ENCODE measurements around the gene TRIM14.

Gene TRIM14

GRCh38 chr9:98056269-98057137 lies 62.5 kb downstream of the TRIM14 start, which contains the start of gene NANS:
NANS (plus strand) TSS chr9:98056732; CDS start chr9:98056809, 77 bp downstream.
- H3K4me1 ChIP-seq (ENCODE audit: low read depth, poor library complexity, severe bottlenecking) = peaks cover 20% of the 10 kb centered on the region
- peak within 1 kb of the TSS; percentile 78 for H2AFZ ChIP-seq (ENCODE audit: low read depth)
- TF ChIP-seq, protein P1, sequence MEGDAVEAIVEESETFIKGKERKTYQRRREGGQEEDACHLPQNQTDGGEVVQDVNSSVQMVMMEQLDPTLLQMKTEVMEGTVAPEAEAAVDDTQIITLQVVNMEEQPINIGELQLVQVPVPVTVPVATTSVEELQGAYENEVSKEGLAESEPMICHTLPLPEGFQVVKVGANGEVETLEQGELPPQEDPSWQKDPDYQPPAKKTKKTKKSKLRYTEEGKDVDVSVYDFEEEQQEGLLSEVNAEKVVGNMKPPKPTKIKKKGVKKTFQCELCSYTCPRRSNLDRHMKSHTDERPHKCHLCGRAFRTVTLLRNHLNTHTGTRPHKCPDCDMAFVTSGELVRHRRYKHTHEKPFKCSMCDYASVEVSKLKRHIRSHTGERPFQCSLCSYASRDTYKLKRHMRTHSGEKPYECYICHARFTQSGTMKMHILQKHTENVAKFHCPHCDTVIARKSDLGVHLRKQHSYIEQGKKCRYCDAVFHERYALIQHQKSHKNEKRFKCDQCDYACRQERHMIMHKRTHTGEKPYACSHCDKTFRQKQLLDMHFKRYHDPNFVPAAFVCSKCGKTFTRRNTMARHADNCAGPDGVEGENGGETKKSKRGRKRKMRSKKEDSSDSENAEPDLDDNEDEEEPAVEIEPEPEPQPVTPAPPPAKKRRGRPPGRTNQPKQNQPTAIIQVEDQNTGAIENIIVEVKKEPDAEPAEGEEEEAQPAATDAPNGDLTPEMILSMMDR (conservative IDR thresholded peaks at IDR 0.05; ENCODE audit: low read depth, low read length) = no peak

DNA sequence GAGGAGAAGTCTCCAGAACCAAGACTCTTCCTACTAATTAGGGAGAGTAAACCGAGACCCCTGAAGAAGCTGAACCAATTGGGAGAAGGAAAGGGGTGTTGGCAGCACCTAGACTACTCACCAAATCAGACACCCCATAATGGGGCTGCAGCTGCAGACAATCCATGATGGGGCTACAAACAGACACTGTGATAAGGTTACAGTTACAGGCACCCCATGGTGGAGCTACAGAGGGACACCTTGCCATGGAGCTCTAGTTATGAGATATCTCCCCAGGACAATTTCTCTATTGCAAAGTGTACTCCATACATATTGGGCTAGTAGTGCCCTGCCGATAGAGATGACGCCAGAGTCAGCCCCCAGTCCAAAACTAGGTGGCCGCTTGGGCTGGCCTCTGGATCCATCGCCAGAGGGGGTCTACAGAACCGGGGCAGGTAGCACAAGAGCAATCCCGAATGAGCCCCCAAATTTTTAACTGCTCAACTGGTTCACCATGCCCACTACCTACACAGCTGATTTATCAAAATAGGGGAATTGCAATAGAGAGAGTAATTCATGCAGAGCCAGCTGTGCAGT lies 64.6 kb downstream of the TRIM14 start:
- H3K36me3 ChIP-seq (ENCODE audit: insufficient read depth) = no peaks in the 10 kb centered on the region
- H3K4me1 ChIP-seq (ENCODE audit: low read depth, poor library complexity, severe bottlenecking) = peaks cover 20% of the 10 kb centered on the region
- H3K9ac ChIP-seq = no peak overlapping the region
- TF ChIP-seq, protein P1 (conservative IDR thresholded peaks at IDR 0.05; ENCODE audit: low read depth, low read length) = no peak
- H3K4me2 ChIP-seq = no peak overlapping the region
- no peak overlapping the region for H2AFZ ChIP-seq (ENCODE audit: low read depth)
- no peaks in the 10 kb centered on the region for H4K20me1 ChIP-seq (ENCODE audit: insufficient read depth)
- H3K27me3 ChIP-seq (ENCODE audit: insufficient read depth, low read depth) = no peaks in the 10 kb centered on the region
- H3K27ac ChIP-seq = no peak overlapping the region
- peaks cover 26% of the 10 kb centered on the region; the same call in 1 of the 2 replicates for H3K79me2 ChIP-seq (ENCODE audit: insufficient read depth, low read depth)
- no peak overlapping the region for H3K4me3 ChIP-seq (IDR thresholded peaks at IDR 0.05; ENCODE audit: insufficient read depth, low read depth, low read length)

More at GRCh38 chr9:98056269-98057137, 62.5 kb downstream of the TRIM14 start, which contains the start of gene NANS:
- no peaks in the 10 kb centered on the region for H3K27me3 ChIP-seq (ENCODE audit: insufficient read depth, low read depth)
- peak within 1 kb of the TSS; percentile 92 for H3K4me2 ChIP-seq
- H3K9ac ChIP-seq = peak within 1 kb of the TSS; percentile 86
- H4K20me1 ChIP-seq (ENCODE audit: insufficient read depth) = no peaks in the 10 kb centered on the region
- no peaks in the 10 kb centered on the region for H3K36me3 ChIP-seq (ENCODE audit: insufficient read depth)
- H3K4me3 ChIP-seq (IDR thresholded peaks at IDR 0.05; ENCODE audit: insufficient read depth, low read depth, low read length) = peak within 1 kb of the TSS; percentile 52
- peak within 1 kb of the TSS; percentile 79 for H3K27ac ChIP-seq
- peaks cover 31% of the 10 kb centered on the region; the same call in 1 of the 2 replicates for H3K79me2 ChIP-seq (ENCODE audit: insufficient read depth, low read depth)

DNA sequence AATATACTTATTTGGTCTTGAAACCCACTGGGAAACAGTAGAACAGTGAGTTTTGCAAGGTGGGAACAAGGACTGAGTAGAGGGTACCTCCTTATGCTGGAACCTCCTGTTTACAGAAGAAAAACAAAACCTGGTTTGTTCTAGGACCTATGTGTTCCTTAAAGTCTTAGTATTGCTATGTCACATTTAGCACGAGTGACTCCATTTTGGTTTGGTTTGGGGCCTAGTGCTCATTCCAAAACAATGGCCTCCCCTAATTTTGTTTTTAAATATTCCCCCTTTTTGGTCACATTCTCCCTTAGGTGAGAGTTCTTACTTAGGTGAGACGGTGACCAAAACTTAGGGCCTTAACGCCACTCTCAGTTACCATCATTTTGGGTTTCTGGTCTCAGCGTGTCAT lies 68.7 kb downstream of the TRIM14 start:
- H3K4me3 ChIP-seq (IDR thresholded peaks at IDR 0.05; ENCODE audit: insufficient read depth, low read depth, low read length) = no peak overlapping the region
- no peaks in the 10 kb centered on the region for H3K4me1 ChIP-seq (ENCODE audit: low read depth, poor library complexity, severe bottlenecking)
- no peak overlapping the region for H3K9ac ChIP-seq
- TF ChIP-seq, protein P1 (conservative IDR thresholded peaks at IDR 0.05; ENCODE audit: low read depth, low read length) = no peak
- H3K27ac ChIP-seq = no peak overlapping the region
- no peaks in the 10 kb centered on the region for H4K20me1 ChIP-seq (ENCODE audit: insufficient read depth)
- no peaks in the 10 kb centered on the region for H3K27me3 ChIP-seq (ENCODE audit: insufficient read depth, low read depth)
- H3K4me2 ChIP-seq = no peak overlapping the region
- no peak overlapping the region for H2AFZ ChIP-seq (ENCODE audit: low read depth)
- no peaks in the 10 kb centered on the region for H3K36me3 ChIP-seq (ENCODE audit: insufficient read depth)
- peaks cover 20% of the 10 kb centered on the region; the same call in 1 of the 2 replicates for H3K79me2 ChIP-seq (ENCODE audit: insufficient read depth, low read depth)

GRCh38 chr9:98049288-98050072 lies 69.5 kb downstream of the TRIM14 start:
- TF ChIP-seq, protein P1 (conservative IDR thresholded peaks at IDR 0.05; ENCODE audit: low read depth, low read length) = no peak
- no peak overlapping the region for H3K4me3 ChIP-seq (IDR thresholded peaks at IDR 0.05; ENCODE audit: insufficient read depth, low read depth, low read length)
- H3K27me3 ChIP-seq (ENCODE audit: insufficient read depth, low read depth) = no peaks in the 10 kb centered on the region
- peaks cover 7% of the 10 kb centered on the region for H3K4me1 ChIP-seq (ENCODE audit: low read depth, poor library complexity, severe bottlenecking)
- H2AFZ ChIP-seq (ENCODE audit: low read depth) = no peak overlapping the region
- H3K79me2 ChIP-seq (ENCODE audit: insufficient read depth, low read depth) = peaks cover 20% of the 10 kb centered on the region; the same call in 1 of the 2 replicates
- no peak overlapping the region for H3K9ac ChIP-seq
- no peaks in the 10 kb centered on the region for H4K20me1 ChIP-seq (ENCODE audit: insufficient read depth)
- no peaks in the 10 kb centered on the region for H3K36me3 ChIP-seq (ENCODE audit: insufficient read depth)
- H3K27ac ChIP-seq = no peak overlapping the region
- H3K4me2 ChIP-seq = no peak overlapping the region
